ENCODE measurements around the gene TMCC2.

TMCC2 gene

DNA sequence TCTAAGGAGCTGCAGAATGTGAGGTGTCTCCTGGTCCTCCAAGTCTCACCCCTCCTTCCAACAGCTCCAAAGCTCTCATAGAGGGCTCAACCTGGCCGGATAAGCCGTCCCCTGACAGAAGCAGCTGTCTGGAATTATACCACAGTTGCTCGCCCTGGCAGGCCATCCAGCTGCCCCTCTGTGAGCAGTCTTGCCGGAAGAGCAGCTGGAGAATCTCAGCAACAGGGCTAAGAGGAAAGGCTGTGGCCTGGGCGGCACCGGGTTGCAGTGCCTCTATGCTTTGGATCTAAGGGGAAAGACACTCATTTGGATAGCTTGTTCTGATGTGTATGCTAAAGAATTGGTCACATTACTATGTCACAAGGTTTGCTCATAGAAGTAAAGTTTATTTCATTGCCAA is 12.4 kb downstream of the TMCC2 start:
- TF ChIP-seq POLR2A (IDR thresholded peaks at IDR 0.05; ENCODE audit: low read length) (no peak), GATA1 (IDR thresholded peaks at IDR 0.05; ENCODE audit: low read depth, low read length) (no peak)
- no peak for DNase-seq

- DNase-seq, result no peak
- TF ChIP-seq GATA1 (IDR thresholded peaks at IDR 0.05; ENCODE audit: low read depth, low read length) (no peak), POLR2A (IDR thresholded peaks at IDR 0.05; ENCODE audit: low read length) (no peak)
Measured at GRCh38 chr1:205240569-205240968, 12.8 kb downstream of the TMCC2 start.

DNA sequence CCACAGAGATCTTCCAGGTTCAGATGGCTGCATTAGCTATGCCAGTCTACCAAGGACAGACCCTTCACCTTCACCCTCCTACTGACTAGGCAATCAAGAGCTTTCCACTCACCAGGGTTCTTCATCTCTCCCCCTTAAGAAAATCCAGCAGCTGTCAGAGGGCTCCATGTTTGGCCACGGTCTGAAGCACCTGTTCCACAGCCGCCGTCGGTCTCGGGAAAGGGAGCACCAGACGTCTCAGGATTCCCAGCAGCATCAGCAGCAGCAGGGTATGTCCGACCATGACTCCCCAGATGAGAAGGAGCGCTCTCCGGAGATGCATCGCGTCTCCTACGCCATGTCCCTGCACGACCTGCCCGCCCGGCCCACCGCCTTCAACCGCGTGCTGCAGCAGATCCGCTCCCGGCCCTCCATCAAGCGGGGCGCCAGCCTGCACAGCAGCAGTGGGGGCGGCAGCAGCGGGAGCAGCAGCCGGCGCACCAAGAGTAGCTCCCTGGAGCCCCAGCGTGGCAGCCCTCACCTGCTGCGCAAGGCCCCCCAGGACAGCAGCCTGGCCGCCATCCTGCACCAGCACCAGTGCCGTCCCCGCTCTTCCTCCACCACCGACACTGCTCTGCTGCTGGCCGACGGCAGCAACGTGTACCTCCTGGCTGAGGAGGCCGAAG is 13.8 kb downstream of the TMCC2 start:
- no peak for TF ChIP-seq POLR2A (IDR thresholded peaks at IDR 0.05; ENCODE audit: low read length)
- no peak for TF ChIP-seq GATA1 (IDR thresholded peaks at IDR 0.05; ENCODE audit: low read depth, low read length)
- DNase-seq, result no peak

DNA sequence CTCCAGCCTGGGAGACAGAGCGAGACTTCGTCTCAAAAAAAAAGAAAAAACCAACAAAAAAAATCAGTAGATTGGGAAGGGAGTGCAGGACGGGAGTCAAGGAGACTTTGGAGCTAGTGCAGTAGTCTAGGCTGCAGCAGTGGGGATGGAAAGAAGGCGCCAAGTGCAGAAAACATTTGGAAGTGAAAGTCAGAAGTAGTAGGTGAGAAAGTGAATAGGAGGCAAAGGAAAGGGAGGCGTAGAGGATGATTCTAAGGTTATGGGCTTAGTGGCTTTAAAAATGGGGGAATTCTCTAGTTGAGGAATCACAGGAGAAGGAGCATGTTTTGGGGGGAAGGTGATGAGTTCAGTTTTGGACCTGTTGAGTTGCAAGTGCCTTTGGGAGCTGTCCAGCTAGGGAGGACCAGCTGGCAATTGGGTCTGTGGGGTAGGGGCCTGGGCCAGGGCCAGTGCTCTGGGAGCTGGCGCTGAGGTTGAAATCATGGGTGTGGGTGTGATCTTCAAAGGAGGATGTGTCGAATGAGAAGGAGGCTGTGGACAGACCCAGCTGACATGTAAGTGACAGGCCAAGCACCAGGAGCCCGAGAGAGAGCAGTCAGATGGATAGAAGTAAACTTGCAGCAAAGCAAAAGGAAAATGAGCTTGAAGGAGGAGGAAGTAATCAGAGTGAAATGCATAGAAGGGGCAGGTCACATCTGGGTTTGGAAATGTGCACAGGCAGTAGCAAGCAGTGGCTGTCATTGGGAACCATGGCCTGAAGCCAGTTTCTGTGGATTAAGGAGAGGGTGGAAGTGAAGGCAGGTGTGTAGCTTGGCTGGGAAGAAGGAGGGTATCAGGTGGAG is 15.8 kb downstream of the TMCC2 start:
- no peak for DNase-seq
- no peak for TF ChIP-seq POLR2A (IDR thresholded peaks at IDR 0.05; ENCODE audit: low read length)
- TF ChIP-seq GATA1 (IDR thresholded peaks at IDR 0.05; ENCODE audit: low read depth, low read length), result no peak

- no peak for TF ChIP-seq POLR2A (IDR thresholded peaks at IDR 0.05; ENCODE audit: low read length)
- TF ChIP-seq GATA1 (IDR thresholded peaks at IDR 0.05; ENCODE audit: low read depth, low read length), result no peak
- no peak for DNase-seq
Measured at GRCh38 chr1:205244384-205244783, 16.6 kb downstream of the TMCC2 start.

DNA sequence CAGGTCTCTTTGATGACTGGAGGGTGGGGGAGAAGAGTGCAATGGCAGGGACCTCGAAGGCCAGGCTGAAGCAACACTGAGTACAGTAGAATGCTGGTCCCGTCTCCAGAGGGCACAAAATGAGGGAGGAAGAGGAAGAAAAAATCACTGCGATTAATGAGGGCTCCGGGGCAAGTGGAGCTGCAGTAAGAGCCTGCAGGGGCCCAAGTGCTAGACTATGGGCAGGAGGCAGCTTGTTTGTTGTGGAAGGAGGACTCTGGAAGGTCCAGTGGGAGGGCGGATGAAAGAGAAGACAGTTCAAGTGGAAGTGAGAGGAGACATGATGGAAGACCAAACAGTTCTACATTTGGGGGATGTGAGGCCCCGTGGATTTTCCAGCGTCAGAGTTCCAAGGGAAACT is 17.4 kb downstream of the TMCC2 start:
- no peak for DNase-seq
- TF ChIP-seq GATA1 (IDR thresholded peaks at IDR 0.05; ENCODE audit: low read depth, low read length), result no peak
- no peak for TF ChIP-seq POLR2A (IDR thresholded peaks at IDR 0.05; ENCODE audit: low read length)

DNA sequence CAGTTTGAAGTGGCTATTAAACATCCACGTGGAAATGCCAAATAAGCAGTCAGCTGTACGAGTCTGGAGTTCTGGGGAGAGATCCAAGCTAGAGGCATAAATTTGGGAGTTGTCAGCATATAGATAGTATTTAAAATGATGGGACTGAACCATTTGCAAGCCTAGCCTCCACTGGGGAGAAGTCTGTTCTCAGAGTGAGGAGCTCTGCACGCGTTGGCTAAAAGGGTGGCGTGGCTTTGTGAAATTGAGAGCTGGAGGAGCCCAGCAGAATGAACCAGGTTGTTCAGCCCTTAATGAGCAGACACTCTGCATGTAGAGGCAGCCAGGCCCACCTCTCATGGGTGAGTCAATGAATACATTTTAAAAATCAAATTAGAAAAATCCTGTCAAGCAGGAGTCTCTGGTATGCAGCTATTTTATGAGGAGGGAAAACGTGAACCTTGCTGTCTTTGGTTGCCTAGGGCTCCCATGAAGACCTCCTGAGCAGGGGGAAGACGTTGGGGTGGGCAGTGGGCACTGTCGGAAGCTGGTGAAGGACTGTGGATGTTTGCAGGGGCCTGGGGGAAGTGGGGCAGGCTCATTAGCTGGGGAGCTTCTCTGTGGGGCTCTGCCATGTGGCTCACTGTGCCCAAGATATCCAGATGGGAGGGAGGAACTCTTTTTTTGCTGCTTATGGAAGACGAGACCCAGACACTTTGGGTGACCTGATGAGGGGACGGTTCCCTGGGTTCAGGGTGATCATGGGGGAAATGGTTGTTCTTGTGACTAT is 18.8 kb downstream of the TMCC2 start:
- TF ChIP-seq POLR2A (IDR thresholded peaks at IDR 0.05; ENCODE audit: low read length) (no peak), GATA1 (IDR thresholded peaks at IDR 0.05; ENCODE audit: low read depth, low read length) (no peak)
- no peak for DNase-seq

DNA sequence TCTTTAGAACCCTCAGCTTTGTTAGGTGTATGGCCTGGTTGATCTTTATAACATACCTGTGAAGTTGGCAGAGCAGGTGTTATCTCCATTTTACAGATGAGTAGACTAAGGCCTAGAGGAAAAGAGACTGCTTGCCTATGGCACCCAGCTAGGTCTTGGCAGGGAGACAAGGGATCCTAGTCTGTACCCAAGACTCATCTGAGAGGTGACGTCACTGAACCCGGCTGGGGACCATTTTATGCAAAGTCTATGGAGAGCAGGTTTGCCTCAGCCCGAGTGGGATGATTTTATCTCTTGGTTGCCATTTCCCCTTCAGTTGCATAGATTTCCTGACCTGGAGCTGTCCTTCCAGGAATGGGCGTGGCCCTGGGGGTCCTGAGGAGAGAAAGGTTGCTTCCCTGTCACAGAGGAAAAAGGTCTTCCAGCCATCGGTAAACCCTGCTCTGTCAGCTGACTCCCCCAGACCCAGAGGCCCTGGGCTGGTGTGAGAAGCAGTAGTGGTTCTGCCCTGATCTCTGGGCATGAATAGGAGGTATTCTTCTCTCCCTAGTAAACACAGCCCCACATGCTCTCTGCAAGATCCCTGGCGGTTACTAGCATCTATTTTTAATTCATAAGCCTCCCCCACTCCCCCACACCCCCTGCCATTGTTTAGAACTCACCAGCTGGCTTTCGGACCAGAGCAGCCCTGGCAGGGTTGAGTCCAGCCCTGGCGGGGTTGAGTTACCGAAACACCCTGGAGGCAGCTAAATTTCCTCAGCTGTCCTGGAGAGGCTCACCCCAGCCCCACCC is 19.6 kb downstream of the TMCC2 start:
- TF ChIP-seq POLR2A (IDR thresholded peaks at IDR 0.05; ENCODE audit: low read length), result no peak
- no peak for TF ChIP-seq GATA1 (IDR thresholded peaks at IDR 0.05; ENCODE audit: low read depth, low read length)
- peak; percentile 32 to 64 for DNase-seq

GRCh38 chr1:205248793-205249601 is 21.3 kb downstream of the TMCC2 start:
- no peak for TF ChIP-seq GATA1 (IDR thresholded peaks at IDR 0.05; ENCODE audit: low read depth, low read length)
- TF ChIP-seq POLR2A (IDR thresholded peaks at IDR 0.05; ENCODE audit: low read length), result no peak
- peak; percentile 79 to 85 for DNase-seq

GRCh38 chr1:205249651-205250050 is 21.9 kb downstream of the TMCC2 start:
- TF ChIP-seq GATA1 (IDR thresholded peaks at IDR 0.05; ENCODE audit: low read depth, low read length) (no peak), POLR2A (IDR thresholded peaks at IDR 0.05; ENCODE audit: low read length) (no peak)
- no peak for DNase-seq

DNA sequence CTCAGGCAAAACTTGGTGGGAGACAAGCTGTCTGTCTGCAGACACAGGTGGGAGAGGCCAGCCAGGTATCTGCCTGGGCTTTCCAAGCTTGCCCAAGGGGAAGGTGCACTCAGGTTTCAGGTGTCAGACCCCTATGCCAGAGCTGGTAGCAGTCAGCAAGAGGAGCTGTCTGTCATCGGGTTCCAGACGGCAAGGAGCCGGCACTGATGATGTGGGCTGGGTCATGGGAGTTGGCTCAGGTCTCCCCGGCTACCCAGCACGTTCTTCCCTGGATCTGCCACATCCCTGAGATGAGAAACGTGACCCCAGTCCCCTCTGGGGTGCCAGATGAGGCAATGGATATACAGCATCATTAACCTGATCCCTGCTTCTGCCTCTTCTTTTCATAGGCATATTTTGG is 23.0 kb downstream of the TMCC2 start:
- no peak for TF ChIP-seq GATA1 (IDR thresholded peaks at IDR 0.05; ENCODE audit: low read depth, low read length)
- no peak for DNase-seq

DNA sequence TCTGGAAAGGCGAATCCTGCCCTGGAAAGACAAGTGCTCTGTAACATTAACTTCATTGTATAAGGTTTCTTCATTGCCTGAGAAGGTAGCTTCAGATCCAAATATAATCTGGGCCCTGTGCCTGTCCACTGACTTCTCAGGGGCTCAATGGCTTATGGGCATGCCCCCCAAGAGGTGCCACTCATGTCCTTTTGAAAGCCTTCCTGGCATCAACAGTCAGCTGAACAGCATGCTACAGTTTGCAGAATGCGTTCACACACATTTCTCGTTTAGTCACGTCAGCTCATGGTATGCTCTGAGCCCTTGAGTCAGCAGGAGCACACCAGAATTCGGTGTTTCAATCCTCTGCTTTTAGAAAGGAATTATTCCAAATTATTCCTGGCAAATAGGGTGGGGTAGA is 23.8 kb downstream of the TMCC2 start:
- TF ChIP-seq POLR2A (IDR thresholded peaks at IDR 0.05; ENCODE audit: low read length), result no peak
- TF ChIP-seq GATA1 (IDR thresholded peaks at IDR 0.05; ENCODE audit: low read depth, low read length), result no peak
- DNase-seq, result no peak
